Middle frontal gyrus (tissue), 1 donor: Measurements from ENCODE around the gene IGSF21.

Experiments used
- DNase-seq: peaks from one replicate; pipeline ENCODE4 v3.0.0-alpha.2; 2015; ENCODE audit warnings: low spot score; ENCODE audit errors: extremely low spot score

IGSF21 gene

DNA sequence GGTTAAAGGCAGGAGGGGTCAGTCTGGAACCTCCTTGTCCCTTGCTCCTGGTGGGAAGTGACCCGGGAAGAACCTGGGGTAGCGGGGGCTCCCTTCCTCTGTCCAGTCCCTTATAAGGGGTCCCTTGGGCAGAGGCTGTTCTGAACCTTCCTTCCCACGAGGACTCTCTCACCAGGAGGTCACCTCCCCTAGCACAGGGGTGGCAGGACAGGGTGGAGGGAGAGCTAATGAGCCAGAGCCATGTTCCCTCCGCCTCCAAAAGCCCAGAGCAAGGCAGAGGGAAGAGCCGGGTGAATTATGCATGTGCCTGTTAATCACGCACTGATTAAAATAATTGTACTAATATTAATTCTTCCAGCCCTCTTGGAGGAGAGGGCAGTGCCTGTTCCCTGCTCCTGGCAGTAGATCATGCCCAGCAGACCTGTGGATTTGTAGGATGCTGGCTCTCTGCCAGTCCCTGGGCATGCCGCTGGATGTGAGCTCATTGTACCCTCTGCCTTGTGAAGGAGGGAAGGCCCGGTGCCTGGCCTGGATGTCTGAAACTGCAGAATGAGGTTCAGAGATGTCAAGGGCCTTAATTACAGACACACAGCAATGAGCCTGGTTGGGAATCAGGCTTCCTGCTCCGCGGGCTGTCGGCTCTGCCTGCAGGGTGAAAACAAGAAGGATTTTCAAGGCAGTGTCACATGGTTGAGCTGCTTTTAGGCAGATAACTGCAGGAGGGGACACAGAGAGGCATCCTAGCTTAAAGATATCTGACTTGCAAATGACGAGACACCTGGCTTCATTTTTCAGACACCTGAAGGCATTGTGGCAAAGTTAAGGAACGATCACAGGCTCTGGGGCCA, 68.2 kb downstream of the IGSF21 start:
- DNase-seq = no peak

DNA sequence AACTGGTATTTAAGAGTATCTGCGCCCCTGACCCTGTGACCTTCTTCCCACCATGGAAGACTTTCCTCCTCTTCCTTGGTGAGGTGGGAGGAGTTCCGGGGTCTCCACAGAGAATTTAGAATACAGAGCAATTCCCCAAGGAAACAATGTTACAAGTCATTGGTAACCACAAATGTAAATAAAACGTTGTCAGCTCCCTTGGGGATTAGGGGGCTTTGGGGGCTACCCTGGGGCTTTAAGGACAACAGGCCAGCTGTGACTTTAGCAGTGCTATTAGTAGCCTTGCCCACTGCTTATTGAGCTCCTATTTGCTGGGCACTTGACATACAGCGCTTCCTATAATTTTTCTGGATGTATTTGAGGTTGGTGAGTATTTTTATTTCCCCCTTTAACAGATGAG, 69.0 kb downstream of the IGSF21 start:
- DNase-seq = no peak

DNA sequence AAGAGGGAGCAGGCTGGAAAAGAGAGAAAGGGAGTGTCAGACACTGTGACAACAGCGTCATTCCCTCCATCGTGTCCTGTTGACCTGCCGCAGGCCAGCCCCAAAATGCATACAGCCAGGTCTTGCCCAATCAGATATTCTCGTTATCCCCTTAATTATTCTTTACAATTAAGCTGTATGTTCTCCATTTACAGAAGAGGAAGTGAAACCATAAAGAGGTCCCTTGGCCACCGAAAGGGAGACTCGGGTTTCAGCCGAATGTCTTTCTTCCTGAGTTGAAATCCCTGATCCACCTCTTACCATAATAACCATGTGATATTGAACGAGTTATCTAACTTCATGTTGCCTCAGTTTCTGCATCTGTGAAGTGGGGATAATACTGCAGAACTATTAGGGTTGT, 70.5 kb downstream of the IGSF21 start:
- DNase-seq = no peak

DNA sequence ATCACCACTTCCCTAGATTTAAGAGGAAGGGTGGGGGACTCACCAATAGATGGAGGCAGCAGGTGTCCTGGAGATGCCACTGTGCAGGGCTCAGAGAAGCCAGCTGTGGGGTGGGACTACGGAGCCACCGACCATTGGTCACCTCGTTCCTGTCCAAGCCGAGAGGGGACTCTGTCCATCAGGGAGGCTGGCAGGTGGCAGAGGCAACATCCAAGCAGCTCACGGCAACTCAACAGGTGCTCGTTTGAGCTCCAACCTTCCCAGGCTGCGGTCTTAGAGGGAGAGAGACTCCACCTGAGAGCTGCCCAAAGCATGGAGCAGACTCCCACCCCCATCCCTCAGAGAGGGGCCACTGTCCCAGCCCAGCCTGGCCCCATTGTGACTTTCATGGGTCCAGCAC, 71.4 kb downstream of the IGSF21 start:
- DNase-seq = no peak

DNA sequence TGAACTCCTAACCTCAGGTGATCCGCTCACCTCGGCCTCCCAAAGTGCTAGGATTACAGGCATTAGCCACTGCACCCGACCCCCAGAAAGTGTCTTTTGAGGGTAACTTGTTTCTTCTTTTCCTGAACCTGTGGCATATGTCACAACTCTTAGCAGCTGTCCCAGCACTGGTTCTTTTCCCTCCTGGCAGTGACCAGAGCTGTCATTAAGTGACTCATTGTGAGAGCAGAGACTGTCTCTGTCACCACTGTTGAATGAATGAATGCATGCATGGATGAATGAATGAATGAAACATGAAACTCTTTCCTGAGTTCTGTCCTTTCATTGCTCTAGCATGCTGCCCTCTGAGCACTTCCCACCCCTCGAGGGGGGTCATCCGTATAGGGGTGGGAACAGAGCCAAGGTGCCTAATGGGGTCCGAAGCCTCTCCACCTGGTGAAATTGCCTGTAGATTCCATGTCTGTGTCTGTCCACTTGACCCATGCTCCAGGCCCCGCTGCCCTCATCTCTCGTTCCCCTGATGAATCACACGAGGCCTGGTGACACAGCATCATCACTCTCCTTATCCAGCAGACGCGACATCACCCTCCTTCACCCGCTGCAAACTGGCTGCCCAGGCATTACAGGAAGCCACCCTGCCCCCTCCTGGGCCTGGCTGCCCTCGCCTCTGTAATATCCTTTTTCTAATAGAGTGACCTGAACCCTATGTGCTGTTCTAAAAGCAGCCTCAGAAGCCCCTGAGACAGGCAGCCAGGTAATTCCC, 75.0 kb downstream of the IGSF21 start:
- no peak for DNase-seq

DNA sequence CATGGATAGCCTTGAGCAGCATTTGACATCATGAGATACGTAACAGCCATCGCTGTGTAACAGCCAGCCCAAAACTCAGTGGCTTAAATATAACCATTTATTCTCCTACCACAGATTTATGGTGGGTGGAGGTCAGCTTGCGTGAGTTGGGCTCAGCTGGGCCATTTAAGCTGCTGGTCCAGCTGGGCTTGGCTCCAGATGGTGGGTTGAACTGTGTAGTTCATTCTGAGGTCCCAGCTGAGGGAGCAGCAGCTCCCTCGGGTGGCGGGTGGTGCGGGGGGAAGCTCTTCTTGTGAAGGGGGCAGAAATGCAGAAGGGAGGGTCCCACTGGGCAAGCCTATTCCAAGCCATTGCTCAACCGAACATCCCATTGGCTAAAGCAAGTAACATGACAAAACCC, 75.9 kb downstream of the IGSF21 start:
- no peak for DNase-seq

DNA sequence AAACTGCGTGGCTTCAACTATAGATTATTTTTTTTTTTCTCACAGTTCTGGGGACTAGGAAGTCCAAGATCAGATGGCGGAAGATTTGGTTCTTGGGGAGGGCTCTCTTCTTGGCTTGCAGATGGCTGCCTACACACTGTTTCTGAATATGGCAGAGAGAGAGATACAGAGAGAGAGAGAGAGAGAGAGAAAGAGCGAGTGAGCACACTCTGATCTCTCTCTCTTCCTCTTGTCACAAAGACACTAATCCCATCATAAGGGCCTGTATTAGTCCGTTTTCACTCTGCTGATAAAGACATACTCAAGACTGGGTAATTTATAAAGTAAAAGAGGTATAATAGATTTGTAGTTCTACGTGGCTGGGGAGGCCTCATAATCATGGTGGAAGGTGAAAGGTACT, 79.5 kb downstream of the IGSF21 start:
- DNase-seq = no peak

DNA sequence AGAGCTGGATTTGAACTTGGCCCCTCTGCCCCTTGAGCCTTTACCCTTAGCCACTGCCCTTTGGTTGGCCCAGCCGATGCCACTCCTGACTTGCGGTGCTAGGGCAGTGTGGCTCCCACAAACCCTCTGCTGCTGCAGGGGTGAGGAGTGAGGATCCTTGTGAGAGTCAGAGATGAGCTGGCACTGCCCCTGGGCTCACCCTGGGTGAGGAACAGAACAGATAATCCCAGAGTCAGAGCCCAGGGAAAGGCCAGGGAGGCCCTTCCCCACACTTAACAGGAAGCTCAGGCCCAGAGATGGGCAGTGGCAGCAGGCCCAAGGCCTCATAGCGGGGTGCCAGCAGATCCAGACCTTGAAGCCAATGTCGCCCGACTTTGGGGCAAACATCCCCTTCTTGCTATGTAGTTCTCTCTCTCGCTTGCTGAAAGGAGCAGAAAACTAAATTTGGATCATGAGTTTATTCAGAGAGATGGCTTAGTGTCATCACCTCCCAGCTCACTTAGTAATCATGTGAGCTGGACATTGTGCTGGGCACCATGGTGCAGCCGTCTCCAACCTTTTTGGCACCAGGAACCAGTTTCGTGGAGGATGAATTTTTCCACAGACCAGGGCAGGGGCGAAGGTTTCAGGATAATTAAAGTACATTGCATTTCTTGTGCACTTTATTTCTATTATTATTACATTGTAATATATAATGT, 81.4 kb downstream of the IGSF21 start:
- DNase-seq = no peak

DNA sequence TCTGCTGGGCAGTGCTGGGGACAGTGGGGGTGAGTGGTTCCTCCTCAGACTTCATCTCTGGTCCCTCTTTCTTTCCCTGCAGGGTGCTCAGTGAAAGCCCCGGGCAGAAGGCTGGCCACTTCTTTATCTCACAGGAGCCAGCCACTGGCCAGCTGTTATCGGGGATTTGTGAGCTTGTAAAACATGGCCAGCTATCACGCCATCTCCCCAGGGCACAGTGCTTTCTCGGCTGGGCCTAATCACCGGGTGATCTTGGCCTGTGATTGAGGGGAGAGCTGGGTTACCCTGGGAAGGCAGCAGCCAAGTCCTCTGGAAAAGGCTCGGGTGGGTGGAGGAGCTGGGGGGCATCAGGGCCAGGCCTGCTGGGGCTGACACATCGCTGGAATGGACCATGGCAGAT, 83.0 kb downstream of the IGSF21 start:
- DNase-seq = no peak

DNA sequence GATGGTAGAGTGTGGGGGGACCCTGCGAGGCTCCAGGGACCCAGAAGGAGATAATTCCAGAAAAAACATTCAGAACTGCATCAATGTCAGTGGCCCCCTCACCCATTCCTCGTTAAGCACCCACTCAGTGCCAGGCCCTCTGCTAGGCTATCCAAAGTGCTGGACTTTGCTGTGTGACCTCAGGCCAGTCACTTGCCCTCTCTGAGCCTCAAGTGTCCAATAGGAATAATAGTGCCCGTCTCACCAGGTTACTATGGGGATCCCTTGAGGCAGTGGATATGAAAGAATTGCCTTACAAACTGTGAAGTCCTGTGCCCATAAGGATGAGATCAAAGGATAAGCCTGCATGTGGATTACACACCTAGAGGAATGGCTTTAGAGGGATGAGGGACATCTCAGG, 83.4 kb downstream of the IGSF21 start:
- no peak for DNase-seq

DNA sequence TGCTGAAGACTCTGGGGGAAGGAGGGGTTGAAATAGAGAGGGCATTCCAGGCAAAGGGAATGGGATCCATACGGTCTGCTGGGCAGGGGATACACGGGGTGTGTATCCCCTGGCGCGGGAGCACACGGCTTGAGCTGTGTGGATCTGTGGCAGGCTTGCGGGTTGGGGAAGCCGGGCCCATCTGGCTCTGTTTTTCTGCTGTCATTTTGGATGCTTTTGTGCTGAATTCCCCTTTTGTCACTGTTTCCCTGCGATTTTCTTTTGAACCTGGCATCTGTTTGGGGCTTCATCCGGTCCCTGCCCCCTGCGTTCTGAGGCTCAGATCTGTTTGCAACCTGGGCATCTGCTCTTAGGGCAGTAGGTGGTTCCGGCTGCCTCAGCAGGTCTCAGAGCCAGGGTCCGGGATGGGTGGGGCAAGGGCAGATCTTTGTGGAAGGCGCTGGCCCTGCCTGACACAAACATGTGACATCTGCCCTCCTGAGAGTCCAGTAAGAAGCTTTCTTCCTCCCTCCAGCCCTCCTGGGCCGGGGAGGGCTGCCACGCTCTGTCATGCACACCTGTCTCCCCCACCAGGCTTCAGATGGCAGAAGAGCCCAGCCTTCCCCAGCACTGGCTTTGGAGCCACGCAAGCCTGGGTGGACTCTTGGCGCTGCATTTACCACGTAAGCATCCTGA, 84.0 kb downstream of the IGSF21 start:
- DNase-seq = no peak

DNA sequence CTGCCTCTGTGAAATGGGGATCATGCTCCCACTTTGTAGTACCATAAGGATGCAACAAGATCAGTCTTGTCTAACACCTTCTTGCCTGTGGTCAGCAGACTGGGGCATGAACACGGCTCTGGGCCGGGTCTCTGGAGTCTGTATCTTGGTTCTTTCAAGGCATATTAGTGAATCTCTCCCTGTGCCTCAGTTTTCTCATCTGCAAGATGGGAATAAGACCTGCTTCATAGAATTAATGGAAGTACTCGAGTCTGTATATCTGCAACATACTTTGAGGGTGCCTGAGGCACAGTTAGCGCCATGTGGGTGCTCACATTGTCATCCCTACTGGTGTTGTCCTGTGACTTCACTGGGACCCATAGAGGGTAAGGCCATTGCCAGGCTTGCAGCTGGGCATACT, 84.6 kb downstream of the IGSF21 start:
- DNase-seq = no peak

DNA sequence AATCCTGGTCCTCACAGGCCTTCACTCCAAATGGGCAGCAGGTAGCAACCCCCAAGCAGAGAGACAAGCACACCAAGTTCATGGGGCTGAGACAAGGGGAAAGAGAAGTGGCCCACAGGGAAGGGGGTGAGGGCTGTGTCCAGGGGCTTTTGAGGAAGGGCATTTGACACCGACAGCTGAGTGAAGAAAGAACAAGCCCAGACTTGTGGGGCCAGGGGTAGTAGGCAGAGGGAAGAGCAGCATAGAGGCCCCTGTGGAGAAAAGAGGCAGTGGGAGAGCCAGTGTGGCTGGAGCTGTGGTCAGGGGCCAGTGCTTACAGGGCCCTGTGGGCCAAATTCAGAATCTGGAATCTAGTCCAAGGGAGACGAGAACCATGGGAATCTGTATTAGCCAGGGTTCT, 85.4 kb downstream of the IGSF21 start:
- DNase-seq = no peak

DNA sequence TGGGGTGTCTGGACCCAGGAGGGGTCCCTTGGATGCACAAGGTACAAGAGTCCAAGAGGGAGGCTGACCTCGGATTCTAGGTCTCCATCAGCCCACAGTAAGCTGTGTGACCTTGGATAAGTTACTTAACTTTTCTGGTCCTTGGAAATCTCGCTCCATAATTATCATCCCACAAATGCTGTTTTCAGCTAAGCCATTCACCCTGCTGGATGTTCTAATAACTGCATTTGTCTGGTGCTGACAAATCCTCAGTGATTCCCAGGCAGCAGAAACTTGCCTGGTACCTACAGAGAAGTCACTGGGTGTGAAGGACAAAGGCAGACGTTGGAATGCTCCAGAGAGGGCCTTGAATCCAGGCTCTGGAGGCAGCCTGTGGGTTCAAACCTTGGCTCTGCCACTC, 89.7 kb downstream of the IGSF21 start:
- DNase-seq = no peak

DNA sequence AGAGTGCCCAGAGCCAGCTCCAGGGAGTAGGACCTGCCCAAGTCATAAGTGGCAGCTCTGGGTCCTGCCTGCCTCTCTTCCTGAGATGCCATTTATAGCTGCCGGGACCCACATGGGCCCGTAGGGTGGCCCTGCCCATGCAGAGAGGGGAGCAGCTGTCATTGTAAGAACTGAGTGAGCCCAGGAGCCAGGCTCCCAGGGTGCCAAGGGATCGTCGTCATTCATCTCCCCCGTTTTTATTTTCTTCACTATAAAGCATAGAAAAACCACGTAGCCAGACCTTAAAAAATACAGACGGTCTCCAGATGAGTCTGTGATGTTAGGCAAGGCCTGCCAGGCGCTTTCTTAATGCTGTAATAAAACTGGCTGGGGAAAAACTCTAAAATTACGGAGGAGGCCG, 90.7 kb downstream of the IGSF21 start:
- no peak for DNase-seq

DNA sequence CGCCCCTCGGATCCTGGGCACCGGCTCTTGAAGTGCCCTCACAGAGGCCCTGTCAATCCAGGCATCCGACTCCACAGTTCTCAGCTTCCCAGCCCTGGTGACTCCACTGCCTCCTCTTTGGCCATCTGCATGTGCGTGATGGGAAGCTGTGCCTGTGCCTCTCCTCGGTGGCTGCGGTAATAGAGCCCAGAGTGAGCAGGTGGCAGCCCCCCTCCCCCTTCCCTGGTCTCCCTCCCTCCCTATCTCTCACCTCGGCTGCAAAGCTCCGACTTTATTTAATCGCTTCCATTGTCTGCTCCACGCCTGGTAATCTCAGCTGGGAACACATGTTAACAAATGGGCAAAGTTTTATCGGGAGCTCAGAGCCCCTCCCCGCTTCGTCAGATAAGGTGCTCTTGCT, 91.9 kb downstream of the IGSF21 start:
- DNase-seq = no peak

DNA sequence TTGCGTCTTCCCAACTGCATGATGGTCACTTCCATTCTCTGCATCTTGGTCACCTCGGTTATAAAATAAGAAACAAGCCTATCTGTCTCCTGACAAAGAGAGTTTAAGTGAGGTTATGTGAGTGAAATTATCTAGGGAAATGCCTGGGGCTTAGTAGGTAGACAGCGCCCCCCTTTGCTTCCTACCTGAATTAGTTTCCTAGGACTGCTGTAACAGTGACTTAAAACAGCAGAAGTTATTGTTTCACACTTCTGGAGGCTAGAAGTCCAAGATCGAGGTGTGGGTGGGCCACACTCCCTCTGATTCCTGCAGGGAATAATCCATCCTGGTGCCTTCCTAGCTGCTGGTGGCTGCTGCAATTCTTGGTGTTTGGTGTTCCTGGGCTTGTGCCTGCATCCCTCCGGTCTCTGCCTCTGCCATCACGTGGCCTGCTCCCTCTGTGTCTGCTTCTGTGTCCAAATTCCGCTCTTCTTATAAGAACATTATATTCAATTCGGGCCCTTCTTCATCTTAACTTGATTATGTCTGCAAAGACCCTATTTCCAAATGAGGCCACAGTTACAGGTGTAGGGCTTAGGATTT, 92.6 kb downstream of the IGSF21 start:
- DNase-seq = no peak

DNA sequence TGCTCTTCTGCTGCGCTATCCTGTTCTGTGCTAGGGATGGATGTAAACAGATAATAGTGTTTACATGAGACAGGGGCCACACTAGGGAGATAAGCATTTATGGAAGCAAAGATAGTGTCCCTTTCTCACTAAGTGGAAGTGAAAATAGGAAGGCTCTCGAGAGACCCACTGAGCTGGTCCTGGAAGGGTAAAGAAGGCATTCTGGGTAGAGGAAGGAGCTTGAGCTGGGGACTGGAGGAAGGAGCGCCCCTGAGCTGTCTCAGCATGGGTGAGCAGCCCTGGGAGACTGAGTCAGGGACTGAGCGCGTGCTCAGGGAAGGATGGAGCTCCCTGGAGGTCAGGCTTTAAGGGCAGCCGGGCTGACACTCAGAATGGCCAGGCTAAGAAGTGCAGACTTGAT, 93.3 kb downstream of the IGSF21 start:
- no peak for DNase-seq

DNA sequence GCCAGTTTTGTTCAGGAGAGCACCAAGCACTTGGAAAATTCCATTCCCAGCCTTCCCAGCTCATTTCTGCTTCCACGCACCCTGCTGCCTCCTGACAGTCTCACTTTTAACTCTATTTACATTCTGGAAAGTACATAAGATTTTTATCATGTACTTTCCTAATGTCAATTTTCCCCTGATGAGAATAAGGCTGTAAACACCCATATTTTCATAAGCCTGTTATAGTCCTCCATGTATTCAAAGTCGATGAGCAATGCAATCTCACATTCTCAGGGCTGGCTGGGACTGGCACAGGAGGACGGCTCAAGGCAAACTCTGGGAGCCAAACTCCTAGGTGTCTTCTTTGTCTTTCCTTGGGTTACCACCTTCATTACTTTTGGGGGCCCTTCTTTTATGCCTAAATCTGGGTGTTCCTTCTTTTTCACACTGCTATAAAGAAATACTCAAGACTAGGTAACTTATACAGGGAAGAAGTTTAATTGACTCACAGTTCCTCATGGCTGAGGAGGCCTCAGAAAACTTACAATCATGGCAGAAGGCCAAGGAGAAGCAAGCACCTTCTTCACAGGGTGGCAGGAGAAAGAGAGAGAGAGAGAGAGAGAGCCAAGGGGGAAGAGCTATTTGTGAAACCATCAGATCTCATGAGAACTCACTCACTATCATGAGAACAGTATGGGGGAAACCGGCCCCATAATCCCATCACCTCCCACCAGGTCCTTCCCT, 94.6 kb downstream of the IGSF21 start:
- DNase-seq = no peak

DNA sequence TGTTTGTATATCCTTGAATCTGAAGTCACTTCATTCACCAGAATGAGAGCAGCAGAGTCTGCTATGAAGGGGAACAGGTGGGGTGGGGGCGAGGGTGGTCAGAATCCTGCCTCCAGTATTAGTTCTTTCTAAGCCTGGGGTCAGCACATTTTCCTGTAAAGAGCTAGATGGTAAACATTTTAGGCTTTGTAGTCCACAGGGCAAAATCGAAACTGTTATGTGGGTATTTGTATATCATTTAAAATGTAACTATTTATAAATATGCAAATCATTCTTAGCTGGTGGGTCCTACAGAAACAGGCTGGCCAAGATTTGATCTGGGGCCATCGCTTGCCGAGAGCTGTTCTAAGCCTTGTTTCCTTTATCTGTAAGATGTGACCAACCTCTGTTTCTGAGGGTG, 96.0 kb downstream of the IGSF21 start:
- no peak for DNase-seq

DNA sequence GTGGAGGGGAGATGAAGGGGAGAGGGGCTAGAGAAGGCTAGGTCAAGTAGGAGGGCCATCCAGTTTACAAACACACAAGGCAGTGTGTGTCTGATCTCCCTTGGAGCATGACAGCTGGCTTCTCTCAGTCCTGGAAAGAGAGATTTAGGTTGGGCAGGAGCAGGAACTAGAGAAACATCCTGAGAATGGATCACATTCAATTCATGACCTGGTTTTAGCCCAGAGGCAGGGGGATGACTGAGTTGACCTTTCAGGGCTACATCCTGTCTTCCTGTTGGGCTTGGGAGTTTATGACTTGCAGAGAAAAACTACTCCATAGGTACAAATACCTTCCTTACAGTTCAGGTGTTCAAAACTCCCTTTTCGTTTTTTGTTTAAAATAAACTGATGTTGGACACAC, 97.0 kb downstream of the IGSF21 start:
- DNase-seq = no peak
